ENCODE results near the gene KIAA1671.
A peak's percentile ranks its signal among the peaks of the same experiment; 100 is the strongest.

Gene KIAA1671

DNA sequence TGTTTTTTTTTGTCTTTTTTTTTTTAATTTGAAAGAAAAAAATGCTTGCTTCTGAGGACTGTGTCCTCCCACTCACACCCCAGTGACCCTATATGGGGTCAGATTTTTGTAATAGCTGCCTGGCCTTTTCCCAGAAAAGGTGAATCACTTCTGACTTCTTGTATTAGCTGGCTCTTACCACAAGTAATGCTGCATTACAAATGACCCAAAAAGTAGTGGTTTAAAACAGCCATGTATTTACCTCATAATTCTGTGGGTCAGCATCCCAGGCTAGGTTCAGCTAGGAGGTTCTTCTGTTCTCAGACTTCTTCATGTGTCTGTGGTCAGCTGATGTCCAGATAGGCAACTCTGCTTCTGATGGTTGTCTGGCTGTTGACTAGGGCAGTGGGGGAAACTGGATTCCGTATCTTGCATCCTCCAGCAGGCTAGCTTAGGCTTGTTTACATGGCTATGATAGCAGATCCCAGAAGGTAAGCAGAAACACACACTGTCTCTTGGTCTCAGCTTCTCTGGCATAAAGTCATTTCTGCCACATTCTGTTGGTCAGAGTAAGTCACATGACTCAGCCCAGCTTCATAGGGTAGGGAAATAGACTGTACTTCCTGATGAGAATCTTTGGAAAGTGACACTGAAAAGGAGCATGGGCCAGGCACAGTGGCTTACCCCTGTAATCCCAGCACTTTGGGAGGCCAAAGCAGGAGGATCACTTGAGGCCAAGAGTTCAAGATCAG is 25.5 kb upstream of the KIAA1671 start:
- no peak for TF ChIP-seq CTCF (IDR thresholded peaks at IDR 0.05; ENCODE audit: insufficient read depth, low read length, missing control alignments)
- POLR2A ChIA-PET, result no interaction called here
- H3K4me3 ChIP-seq (ENCODE audit: low read depth, low read length), result no peak overlapping the region
- no peak for DNase-seq (ENCODE audit: low read depth, low spot score)
- CTCF ChIA-PET, result interaction anchor here (0.9 kb wide), 1 partner anchor 10 kb away, joined by 4 read pairs; no protein-coding TSS in a partner anchor

- ChIA-PET POLR2A (no interaction called here), CTCF (interaction anchor here (0.9 kb wide), 1 partner anchor 9 kb away, joined by 4 read pairs; no protein-coding TSS in a partner anchor)
- DNase-seq (ENCODE audit: low read depth, low spot score), result no peak
- no peak for TF ChIP-seq CTCF (IDR thresholded peaks at IDR 0.05; ENCODE audit: insufficient read depth, low read length, missing control alignments)
- H3K4me3 ChIP-seq (ENCODE audit: low read depth, low read length), result no peak overlapping the region
Measured at GRCh38 chr22:24928322-24928721, 24.2 kb upstream of the KIAA1671 start.

- ChIA-PET CTCF (interaction anchor here (2.1 kb wide), 1 partner anchor 8 kb away, joined by 9 read pairs; no protein-coding TSS in a partner anchor), POLR2A (no interaction called here)
- no peak overlapping the region for H3K4me3 ChIP-seq (ENCODE audit: low read depth, low read length)
- DNase-seq (ENCODE audit: low read depth, low spot score), result no peak
- TF ChIP-seq CTCF (IDR thresholded peaks at IDR 0.05; ENCODE audit: insufficient read depth, low read length, missing control alignments), result no peak
Measured at GRCh38 chr22:24930678-24931077, 21.8 kb upstream of the KIAA1671 start.

- ChIA-PET CTCF (interaction anchor here (3.7 kb wide), 1 partner anchor 113 kb away, joined by 58 read pairs; no protein-coding TSS in a partner anchor), POLR2A (no interaction called here)
- no peak for DNase-seq (ENCODE audit: low read depth, low spot score)
- TF ChIP-seq CTCF (IDR thresholded peaks at IDR 0.05; ENCODE audit: insufficient read depth, low read length, missing control alignments), result no peak
- H3K4me3 ChIP-seq (ENCODE audit: low read depth, low read length), result no peak overlapping the region
Measured at GRCh38 chr22:24935771-24936483, 16.6 kb upstream of the KIAA1671 start.

DNA sequence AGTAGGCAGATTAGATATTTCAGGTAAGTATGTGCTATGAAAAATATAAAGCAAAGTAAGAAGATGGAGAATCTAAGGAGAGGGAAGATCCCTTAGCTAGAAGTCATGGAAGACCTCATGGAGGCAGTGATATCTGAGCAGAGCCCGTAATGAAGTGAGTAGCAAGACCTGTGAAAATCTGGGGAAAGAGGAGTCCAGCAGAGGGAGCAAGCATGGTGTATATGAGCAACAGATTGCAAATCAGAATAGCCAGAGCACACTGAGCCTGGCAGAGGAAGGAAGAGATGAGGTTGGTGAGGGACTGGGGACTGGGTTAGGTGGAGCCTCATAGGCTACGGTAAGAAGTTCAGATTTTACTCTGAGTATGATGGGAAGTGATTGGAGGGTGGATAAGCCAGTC is 15.4 kb upstream of the KIAA1671 start:
- TF ChIP-seq CTCF (IDR thresholded peaks at IDR 0.05; ENCODE audit: insufficient read depth, low read length, missing control alignments), result no peak
- DNase-seq (ENCODE audit: low read depth, low spot score), result no peak
- ChIA-PET POLR2A (no interaction called here), CTCF (interaction anchor here (0.8 to 3.7 kb wide), 5 partner anchors 9 to 167 kb away, joined by 3 to 58 read pairs (median 4); no protein-coding TSS in a partner anchor)
- H3K4me3 ChIP-seq (ENCODE audit: low read depth, low read length), result no peak overlapping the region

DNA sequence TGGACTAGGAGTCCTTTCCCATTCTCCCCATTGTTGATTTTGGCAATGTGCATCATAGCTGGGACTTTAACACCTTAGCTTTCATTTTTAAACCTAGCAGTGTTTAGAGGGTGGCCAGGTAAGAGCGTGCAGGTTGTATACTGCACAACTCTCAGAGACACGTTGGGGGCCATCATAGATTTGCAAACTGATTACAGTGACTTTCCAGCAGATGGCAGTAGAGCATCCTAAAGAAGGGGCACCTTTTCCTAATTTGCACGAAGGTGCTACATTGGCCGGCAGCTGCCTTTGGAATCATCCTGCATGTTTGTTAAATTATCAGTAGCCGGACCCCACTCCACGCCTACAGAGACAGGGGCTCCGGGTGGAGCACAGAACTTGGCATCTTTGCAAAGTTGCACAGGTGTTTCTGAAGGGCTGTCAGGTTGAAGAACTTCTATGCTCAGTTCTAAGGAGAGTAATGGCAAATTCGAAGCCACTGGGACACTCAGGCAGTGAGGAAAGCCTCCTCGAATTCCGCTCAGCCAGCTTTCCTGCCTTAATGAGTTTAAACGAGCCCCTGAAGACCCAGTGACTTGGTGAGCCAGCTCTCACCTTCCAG is 13.7 kb upstream of the KIAA1671 start:
- CTCF ChIA-PET, result interaction anchor here (0.6 to 3.7 kb wide), 13 partner anchors 9 to 118 kb away, joined by 3 to 58 read pairs (median 4); partner anchors contain the start of gene LHFPL7
- DNase-seq (ENCODE audit: low read depth, low spot score), result no peak
- peak; percentile 63 for TF ChIP-seq CTCF (IDR thresholded peaks at IDR 0.05; ENCODE audit: insufficient read depth, low read length, missing control alignments)
- H3K4me3 ChIP-seq (ENCODE audit: low read depth, low read length), result no peak overlapping the region
- POLR2A ChIA-PET, result no interaction called here
